ENCODE results near the gene IQGAP2.
"Not testable (repeated sequence)": the region's sequence is repeated elsewhere in the genome, so short reads cannot be mapped to it uniquely, and the experiment has no call there.

Gene IQGAP2

GRCh38 chr5:76733049-76733417, 329.9 kb downstream of the IQGAP2 start:
- no peak for DNase-seq (ENCODE audit: low read depth in 2 of 3, low spot score in 1 of 3)

- DNase-seq (ENCODE audit: low read depth in 2 of 3, low spot score in 1 of 3), result no peak
Observed at GRCh38 chr5:76735762-76736545, 332.9 kb downstream of the IQGAP2 start.

- DNase-seq (ENCODE audit: low read depth in 2 of 3, low spot score in 1 of 3), result no peak
Observed at GRCh38 chr5:76736679-76737556, 333.8 kb downstream of the IQGAP2 start.

- no peak for DNase-seq (ENCODE audit: low read depth in 2 of 3, low spot score in 1 of 3)
Observed at GRCh38 chr5:76737846-76738245, 334.8 kb downstream of the IQGAP2 start.

- DNase-seq (ENCODE audit: low read depth in 2 of 3, low spot score in 1 of 3), result not testable (repeated sequence)
Observed at GRCh38 chr5:76741506-76741905, 338.4 kb downstream of the IQGAP2 start.

GRCh38 chr5:76742583-76742982, 339.5 kb downstream of the IQGAP2 start:
- no peak for DNase-seq (ENCODE audit: low read depth in 2 of 3, low spot score in 1 of 3)

- DNase-seq (ENCODE audit: low read depth in 2 of 3, low spot score in 1 of 3), result no peak
Observed at GRCh38 chr5:76744632-76745031, 341.5 kb downstream of the IQGAP2 start.

- DNase-seq (ENCODE audit: low read depth in 2 of 3, low spot score in 1 of 3), result no peak
Observed at GRCh38 chr5:76745670-76746069, 342.6 kb downstream of the IQGAP2 start.

- no peak for DNase-seq (ENCODE audit: low read depth in 2 of 3, low spot score in 1 of 3)
Observed at GRCh38 chr5:76746677-76747076, 343.6 kb downstream of the IQGAP2 start.

GRCh38 chr5:76747706-76748105, 344.6 kb downstream of the IQGAP2 start:
- DNase-seq (ENCODE audit: low read depth in 2 of 3, low spot score in 1 of 3), result no peak

GRCh38 chr5:76751291-76751690, 348.2 kb downstream of the IQGAP2 start:
- DNase-seq (ENCODE audit: low read depth in 2 of 3, low spot score in 1 of 3), result no peak

GRCh38 chr5:76754668-76755078, 351.6 kb downstream of the IQGAP2 start:
- DNase-seq (ENCODE audit: low read depth in 2 of 3, low spot score in 1 of 3), result no peak

GRCh38 chr5:76755779-76756637, 352.9 kb downstream of the IQGAP2 start:
- no peak for DNase-seq (ENCODE audit: low read depth in 2 of 3, low spot score in 1 of 3)

- no peak for DNase-seq (ENCODE audit: low read depth in 2 of 3, low spot score in 1 of 3)
Observed at GRCh38 chr5:76757049-76757448, 354.0 kb downstream of the IQGAP2 start.

Measured in stimulated activated CD4-positive, alpha-beta T cell treated with anti-CD3 and anti-CD28 coated beads, Interleukin-12 subunit alpha, Interleukin-12 subunit beta, amount 100 ng/mL, for 48 hours (primary cell).